Measurements from ENCODE around the gene C1orf210.

The C1orf210 gene

GRCh38 chr1:43282220-43283195, 2.9 kb downstream of the C1orf210 start:
- H3K4me3 ChIP-seq (ENCODE audit: severe bottlenecking), result no peak overlapping the region
- no peaks in the 10 kb centered on the region for H3K36me3 ChIP-seq (ENCODE audit: low read depth)
- H3K4me1 ChIP-seq (ENCODE audit: insufficient read depth, poor library complexity, severe bottlenecking), result peaks cover 3% of the 10 kb centered on the region
- DNase-seq (ENCODE audit: low spot score), result peak; percentile 44
- no peaks in the 10 kb centered on the region for H3K9me3 ChIP-seq (ENCODE audit: severe bottlenecking)
- H3K27me3 ChIP-seq (ENCODE audit: insufficient read depth, poor library complexity, severe bottlenecking), result no peaks in the 10 kb centered on the region
- no peak for ATAC-seq (ENCODE audit: low read depth)
- H3K27ac ChIP-seq (ENCODE audit: poor library complexity, severe bottlenecking), result no peak overlapping the region
- no peak for TF ChIP-seq CTCF (IDR thresholded peaks at IDR 0.05; ENCODE audit: poor library complexity, severe bottlenecking)

- DNase-seq (ENCODE audit: low spot score), result peak; percentile 3
Observed at GRCh38 chr1:43280692-43281091, 4.7 kb downstream of the C1orf210 start.

GRCh38 chr1:43279666-43280065, 5.7 kb downstream of the C1orf210 start:
- ATAC-seq (ENCODE audit: low read depth) (no peak), DNase-seq (ENCODE audit: low spot score) (no peak)
- Histone ChIP-seq H3K9me3 (ENCODE audit: severe bottlenecking) (no peaks in the 10 kb centered on the region), H3K27me3 (ENCODE audit: insufficient read depth, poor library complexity, severe bottlenecking) (no peaks in the 10 kb centered on the region), H3K4me3 (ENCODE audit: severe bottlenecking) (no peak overlapping the region), H3K4me1 (ENCODE audit: insufficient read depth, poor library complexity, severe bottlenecking) (no peaks in the 10 kb centered on the region), H3K27ac (ENCODE audit: poor library complexity, severe bottlenecking) (no peak overlapping the region), H3K36me3 (ENCODE audit: low read depth) (no peaks in the 10 kb centered on the region)
- no peak for TF ChIP-seq CTCF (IDR thresholded peaks at IDR 0.05; ENCODE audit: poor library complexity, severe bottlenecking)

More at GRCh38 chr1:43280692-43281091, 4.7 kb downstream of the C1orf210 start:
- H3K9me3 ChIP-seq (ENCODE audit: severe bottlenecking), result no peaks in the 10 kb centered on the region
- no peaks in the 10 kb centered on the region for H3K36me3 ChIP-seq (ENCODE audit: low read depth)
- peaks cover 1% of the 10 kb centered on the region for H3K4me1 ChIP-seq (ENCODE audit: insufficient read depth, poor library complexity, severe bottlenecking)
- TF ChIP-seq CTCF (IDR thresholded peaks at IDR 0.05; ENCODE audit: poor library complexity, severe bottlenecking), result no peak
- H3K4me3 ChIP-seq (ENCODE audit: severe bottlenecking), result no peak overlapping the region
- ATAC-seq (ENCODE audit: low read depth), result no peak
- H3K27me3 ChIP-seq (ENCODE audit: insufficient read depth, poor library complexity, severe bottlenecking), result no peaks in the 10 kb centered on the region
- H3K27ac ChIP-seq (ENCODE audit: poor library complexity, severe bottlenecking), result no peak overlapping the region

- no peak for TF ChIP-seq CTCF (IDR thresholded peaks at IDR 0.05; ENCODE audit: poor library complexity, severe bottlenecking)
- H3K9me3 ChIP-seq (ENCODE audit: severe bottlenecking), result no peaks in the 10 kb centered on the region
- H3K36me3 ChIP-seq (ENCODE audit: low read depth), result no peaks in the 10 kb centered on the region
- peaks cover 5% of the 10 kb centered on the region for H3K4me1 ChIP-seq (ENCODE audit: insufficient read depth, poor library complexity, severe bottlenecking)
- no peak overlapping the region for H3K4me3 ChIP-seq (ENCODE audit: severe bottlenecking)
- H3K27me3 ChIP-seq (ENCODE audit: insufficient read depth, poor library complexity, severe bottlenecking), result no peaks in the 10 kb centered on the region
- H3K27ac ChIP-seq (ENCODE audit: poor library complexity, severe bottlenecking), result no peak overlapping the region
- peak; percentile 18 for DNase-seq (ENCODE audit: low spot score)
- no peak for ATAC-seq (ENCODE audit: low read depth)
Observed at GRCh38 chr1:43279161-43279560, 6.2 kb downstream of the C1orf210 start.
